Gastrocnemius medialis (tissue), 4 donors: ENCODE measurements around the gene OAT.

Experiments used
- CTCF ChIP-seq, 5 experiments: fragments of 450-650 bp in 3 of 5; fragments of 200-600 bp in 2 of 5; sonication (generic) in 2 of 5; IDR thresholded peaks in 4 of 5; conservative IDR thresholded peaks in 1 of 5; 1 replicate in 4 of 5; 2 replicates in 1 of 5; pipeline ENCODE4 v1.5.1; 2016 to 2019; ENCODE audit warnings: antibody characterized with exemption in 5 of 5, mild to moderate bottlenecking in 3 of 5, moderate library complexity in 3 of 5
- POLR2A ChIP-seq, 2 donors: fragments of 450-650 bp; IDR thresholded peaks; one replicate each; pipeline ENCODE4 v1.6.1; 2017; ENCODE audit warnings: antibody characterized with exemption in 2 of 2, mild to moderate bottlenecking in 2 of 2, moderate library complexity in 2 of 2

- TF ChIP-seq POLR2A (IDR thresholded peaks at IDR 0.05) (no peak), CTCF (IDR thresholded peaks at IDR 0.05 in 4 of 5, conservative IDR thresholded peaks at IDR 0.05 in 1 of 5) (no peak)
Observed at GRCh38 chr10:124364674-124365073, 54.0 kb downstream of the OAT start.
